IPS-18c (cell line): ENCODE results near the gene TOX3.

Experiments
- H3K4me3 ChIP-seq: 2 replicates; pipeline ENCODE4 v1.7.0; 2013; ENCODE audit warnings: low read depth, mild to moderate bottlenecking, low read length, moderate library complexity; ENCODE audit not compliant: insufficient read depth
- H3K9me3 ChIP-seq: one replicate; pipeline ENCODE4 v1.6.1; 2013; ENCODE audit warnings: mild to moderate bottlenecking, low read length, moderate library complexity; ENCODE audit not compliant: control insufficient read depth, insufficient read depth

TOX3 gene

GRCh38 chr16:52515068-52515671 is 31.8 kb downstream of the TOX3 start:
- H3K4me3 ChIP-seq = no peak overlapping the region
- H3K9me3 ChIP-seq = no peaks in the 10 kb centered on the region

- H3K4me3 ChIP-seq = no peak overlapping the region
- no peaks in the 10 kb centered on the region for H3K9me3 ChIP-seq
Observed at GRCh38 chr16:52512297-52512987, 34.5 kb downstream of the TOX3 start.

- H3K4me3 ChIP-seq = no peak overlapping the region
Observed at GRCh38 chr16:52501746-52502145, 45.2 kb downstream of the TOX3 start.

GRCh38 chr16:52500963-52501362 is 46.0 kb downstream of the TOX3 start:
- H3K4me3 ChIP-seq = no peak overlapping the region
- no peaks in the 10 kb centered on the region for H3K9me3 ChIP-seq

More at GRCh38 chr16:52501746-52502145, 45.2 kb downstream of the TOX3 start:
- no peaks in the 10 kb centered on the region for H3K9me3 ChIP-seq

GRCh38 chr16:52499060-52499440 is 47.9 kb downstream of the TOX3 start:
- Histone ChIP-seq H3K9me3 (no peaks in the 10 kb centered on the region), H3K4me3 (no peak overlapping the region)

GRCh38 chr16:52498328-52499059 is 48.4 kb downstream of the TOX3 start:
- no peak overlapping the region for H3K4me3 ChIP-seq
- no peaks in the 10 kb centered on the region for H3K9me3 ChIP-seq

GRCh38 chr16:52497067-52497816 is 49.7 kb downstream of the TOX3 start:
- no peaks in the 10 kb centered on the region for H3K9me3 ChIP-seq
- H3K4me3 ChIP-seq = no peak overlapping the region

GRCh38 chr16:52496051-52496876 is 50.7 kb downstream of the TOX3 start:
- no peaks in the 10 kb centered on the region for H3K9me3 ChIP-seq
- no peak overlapping the region for H3K4me3 ChIP-seq

GRCh38 chr16:52494621-52495020 is 52.3 kb downstream of the TOX3 start:
- Histone ChIP-seq H3K9me3 (no peaks in the 10 kb centered on the region), H3K4me3 (no peak overlapping the region)

- no peaks in the 10 kb centered on the region for H3K9me3 ChIP-seq
- H3K4me3 ChIP-seq = no peak overlapping the region
Observed at GRCh38 chr16:52494145-52494544, 52.8 kb downstream of the TOX3 start.

- Histone ChIP-seq H3K9me3 (no peaks in the 10 kb centered on the region), H3K4me3 (no peak overlapping the region)
Observed at GRCh38 chr16:52492789-52493357, 54.1 kb downstream of the TOX3 start.

GRCh38 chr16:52491216-52491615 is 55.7 kb downstream of the TOX3 start:
- no peak overlapping the region for H3K4me3 ChIP-seq
- H3K9me3 ChIP-seq = no peaks in the 10 kb centered on the region

- H3K9me3 ChIP-seq = no peaks in the 10 kb centered on the region
Observed at GRCh38 chr16:52489894-52490293, 57.0 kb downstream of the TOX3 start.

GRCh38 chr16:52488837-52489289 is 58.1 kb downstream of the TOX3 start:
- Histone ChIP-seq H3K4me3 (no peak overlapping the region), H3K9me3 (no peaks in the 10 kb centered on the region)

More at GRCh38 chr16:52489894-52490293, 57.0 kb downstream of the TOX3 start:
- H3K4me3 ChIP-seq = no peak overlapping the region

- Histone ChIP-seq H3K4me3 (no peak overlapping the region), H3K9me3 (no peaks in the 10 kb centered on the region)
Observed at GRCh38 chr16:52487849-52488457, 59.0 kb downstream of the TOX3 start.

GRCh38 chr16:52480237-52480636 is 66.7 kb downstream of the TOX3 start:
- no peak overlapping the region for H3K4me3 ChIP-seq
- no peaks in the 10 kb centered on the region for H3K9me3 ChIP-seq
